Erythroblast (primary cell): ENCODE data around the gene SHANK3.

ENCODE experiments used
- DNase-seq, 2 experiments: peaks; one replicate each; lab custom pipeline; 2025; lab: John Stamatoyannopoulos, UW
- GATA1 ChIP-seq: IDR thresholded peaks from 2 replicates; pipeline ENCODE4 v1.6.1; 2011; ENCODE audit warnings: low read depth, mild to moderate bottlenecking, control low read depth, low read length, moderate library complexity
- POLR2A ChIP-seq: IDR thresholded peaks from 2 replicates; pipeline ENCODE4 v1.6.1; 2011; ENCODE audit warnings: mild to moderate bottlenecking, low read length

The SHANK3 gene

GRCh38 chr22:50702261-50702671 lies 29.6 kb downstream of the SHANK3 start:
- no peak for TF ChIP-seq GATA1
- no peak for TF ChIP-seq POLR2A
- no peak for DNase-seq

- no peak for DNase-seq
- no peak for TF ChIP-seq GATA1
- no peak for TF ChIP-seq POLR2A
Observed at GRCh38 chr22:50702821-50703725, 30.4 kb downstream of the SHANK3 start.

GRCh38 chr22:50703726-50704509 lies 31.3 kb downstream of the SHANK3 start:
- no peak for DNase-seq
- TF ChIP-seq POLR2A = no peak
- no peak for TF ChIP-seq GATA1

- TF ChIP-seq GATA1 (no peak), POLR2A (no peak)
- DNase-seq = no peak
Observed at GRCh38 chr22:50704510-50705218, 32.0 kb downstream of the SHANK3 start.

DNA sequence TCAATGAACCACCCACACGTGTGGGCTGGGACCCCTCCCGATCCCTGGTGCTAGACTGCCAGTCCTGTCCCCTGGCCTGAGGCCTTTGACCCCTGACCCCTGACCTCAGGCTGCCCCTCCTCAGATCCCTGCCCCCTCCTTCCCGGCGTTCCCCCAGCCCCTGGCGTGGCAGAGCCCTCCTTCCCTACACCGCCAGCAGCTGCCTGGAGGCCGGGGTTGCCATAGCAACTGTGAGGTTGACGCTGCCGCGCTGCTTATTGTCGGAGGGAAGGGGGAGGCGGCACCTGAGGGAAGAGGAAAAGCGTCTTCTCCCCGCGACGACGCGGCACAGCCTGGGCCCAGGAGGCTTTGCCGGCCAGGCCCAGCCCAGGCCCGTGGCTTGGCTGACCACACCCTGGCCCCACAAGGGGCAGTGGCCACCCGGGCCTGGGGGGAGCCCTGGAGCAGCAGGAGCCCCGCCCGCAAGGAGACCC lies 32.6 kb downstream of the SHANK3 start:
- TF ChIP-seq POLR2A (no peak), GATA1 (no peak)
- DNase-seq = no peak

- no peak for DNase-seq
- TF ChIP-seq GATA1 (no peak), POLR2A (no peak)
Observed at GRCh38 chr22:50705851-50706351, 33.3 kb downstream of the SHANK3 start.

DNA sequence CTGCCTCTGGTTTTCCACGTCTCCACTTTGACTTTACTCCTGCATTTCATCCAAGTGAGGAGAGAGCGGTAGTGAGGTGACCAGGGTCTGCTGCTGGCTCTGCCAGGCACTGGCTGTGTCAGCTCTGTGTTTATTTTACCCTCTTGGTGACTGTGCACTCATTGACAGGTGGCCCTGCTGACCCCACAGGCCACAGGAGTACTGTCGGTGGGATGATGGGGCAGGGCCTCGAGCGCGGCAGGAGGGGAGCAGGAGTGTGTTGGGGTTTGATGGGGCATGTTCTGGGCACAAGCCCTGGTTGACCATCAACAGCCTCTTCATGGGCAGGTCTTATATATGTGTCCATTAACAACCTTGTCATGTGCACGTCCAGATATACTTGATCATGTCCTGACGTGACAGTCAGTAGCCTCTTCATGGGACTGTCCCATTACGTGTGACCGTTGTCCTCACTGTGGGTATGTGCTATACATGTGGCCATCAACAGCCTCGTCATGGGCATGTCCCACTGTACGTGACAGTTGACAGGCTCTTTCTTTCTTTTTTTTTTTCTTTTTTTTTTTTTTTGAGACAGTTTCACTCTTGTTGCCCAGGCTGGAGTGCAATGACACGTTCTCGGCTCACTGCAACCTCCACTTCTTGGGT lies 34.0 kb downstream of the SHANK3 start:
- TF ChIP-seq POLR2A (no peak), GATA1 (no peak)
- no peak for DNase-seq

DNA sequence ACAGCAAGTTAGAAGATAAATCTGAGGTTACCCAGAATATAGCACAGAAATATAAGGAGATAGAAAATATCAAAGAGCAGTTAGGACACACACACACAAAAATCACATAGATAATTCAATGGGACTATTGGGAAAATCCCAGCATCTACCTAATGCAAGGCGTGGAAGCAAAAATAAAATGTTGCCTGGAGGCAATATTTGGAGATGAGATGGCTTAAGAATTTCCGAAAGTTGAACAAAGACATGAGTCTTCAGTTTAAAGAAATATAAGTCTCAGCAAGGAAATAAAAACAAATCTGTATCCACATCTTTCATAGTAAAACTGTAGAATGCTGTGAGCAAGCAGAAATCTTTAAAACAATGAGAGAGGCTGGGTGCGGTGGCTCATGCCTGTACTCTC lies 35.9 kb downstream of the SHANK3 start:
- DNase-seq = no peak
- TF ChIP-seq POLR2A = no peak
- no peak for TF ChIP-seq GATA1

GRCh38 chr22:50708996-50709395 lies 36.4 kb downstream of the SHANK3 start:
- DNase-seq = no peak

DNA sequence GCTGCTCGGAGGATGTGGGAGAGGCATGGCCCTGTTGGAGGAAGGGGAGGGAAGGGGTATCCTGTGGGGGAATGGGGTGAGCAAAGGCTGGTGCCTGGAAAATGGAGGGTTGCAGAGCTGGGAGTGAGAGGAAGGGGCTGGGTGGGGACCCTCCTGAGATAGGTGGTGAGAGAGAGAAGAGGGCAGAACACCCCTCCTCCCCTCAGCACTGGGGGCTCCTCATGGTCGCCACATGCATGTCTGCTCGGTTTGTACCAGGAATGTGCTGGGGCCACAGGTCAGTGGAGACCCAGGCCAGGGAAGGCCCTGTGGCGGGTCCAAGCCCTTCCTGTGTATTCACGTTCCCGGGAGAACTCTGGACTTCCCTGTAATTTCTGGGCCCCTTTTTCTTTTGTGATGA lies 37.6 kb downstream of the SHANK3 start:
- TF ChIP-seq GATA1 (no peak), POLR2A (no peak)
- no peak for DNase-seq

More at GRCh38 chr22:50708996-50709395, 36.4 kb downstream of the SHANK3 start:
- TF ChIP-seq GATA1 (no peak), POLR2A (no peak)

DNA sequence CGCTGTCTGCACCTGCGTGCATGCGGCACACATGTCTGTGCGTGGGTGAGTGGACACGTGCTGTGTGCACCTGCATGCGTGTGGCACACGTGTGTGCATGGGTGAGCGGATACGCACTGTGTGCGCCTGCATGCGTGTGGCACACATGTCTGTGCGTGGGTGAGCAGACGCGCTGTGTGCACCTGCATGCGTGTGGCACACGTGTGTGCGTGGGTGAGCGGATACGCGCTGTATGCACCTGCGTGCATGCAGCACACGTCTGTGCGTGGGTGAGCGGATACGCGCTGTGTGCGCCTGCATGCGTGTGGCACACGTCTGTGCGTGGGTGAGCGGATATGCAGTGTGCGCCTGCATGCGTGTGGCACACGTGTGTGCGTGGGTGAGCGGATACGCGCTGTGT lies 38.3 kb downstream of the SHANK3 start:
- no peak for TF ChIP-seq POLR2A
- DNase-seq = no peak

GRCh38 chr22:50711446-50712340 lies 39.1 kb downstream of the SHANK3 start:
- no peak for DNase-seq
- TF ChIP-seq POLR2A (no peak), GATA1 (no peak)
